Measurements from ENCODE around the gene KIAA1191. TPM values are rescaled to one million over a fixed set of nuclear protein-coding genes. Genes with fewer than 3 reads are reported as not detected.
A peak's percentile ranks its signal among the peaks of the same experiment; 100 is the strongest.

KIAA1191 gene
- total RNA-seq, 4 donors from 2014 or later: 80.8 to 157 (median 111) TPM

- TF ChIP-seq POLR2A (IDR thresholded peaks at IDR 0.05): no peak
- TF ChIP-seq CTCF (IDR thresholded peaks at IDR 0.05): no peak
- TF ChIP-seq POLR2AphosphoS5 (IDR thresholded peaks at IDR 0.05): no peak
- no peak for TF ChIP-seq EP300 (IDR thresholded peaks at IDR 0.05; ENCODE audit: low read depth)
- Histone ChIP-seq H3K9me3 (no peaks in the 10 kb centered on the region), H3K4me1 (peaks cover 10 to 65% (median 33%) of the 10 kb centered on the region in 4 donors), H3K36me3 (peaks cover 0 to 7% (median 0%) of the 10 kb centered on the region in 4 donors), H3K4me3 (no peak overlapping the region), H3K27ac (peak overlapping the region; percentile 87 to 91 (median 88)), H3K27me3 (no peaks in the 10 kb centered on the region)
- no peak for DNase-seq
- in situ Hi-C loops (cut with MboI; ENCODE audit: low pct_ligation_motif_present in 1 of 4, low pct_unique_long_range_greater_than_20kb in 1 of 4, low sequenced_read_pairs in 3 of 4): loop anchor here in 1 of 4 donors (25.0 kb wide), 1 partner anchor 180 kb away; no protein-coding TSS in a partner anchor
- 94% methylated on average over 6 of the region's 6 CpGs; no CpG with 5 or more reads in 1 of the 2 donors for WGBS, 2 donors (ENCODE audit: low coverage in 1 of 2)
- intact Hi-C loops (cut with DNase I; ENCODE audit: low total_unique reads): no loop called here
Measured at GRCh38 chr5:176407456-176408251, 46.1 kb upstream of the KIAA1191 start.

- peak; percentile 8 for DNase-seq
- TF ChIP-seq CTCF (IDR thresholded peaks at IDR 0.05): no peak
- no peak for TF ChIP-seq POLR2AphosphoS5 (IDR thresholded peaks at IDR 0.05)
- no peak for TF ChIP-seq EP300 (IDR thresholded peaks at IDR 0.05; ENCODE audit: low read depth)
- no peak for TF ChIP-seq POLR2A (IDR thresholded peaks at IDR 0.05)
- Histone ChIP-seq H3K36me3 (peaks cover 0 to 7% (median 0%) of the 10 kb centered on the region in 4 donors), H3K27me3 (no peaks in the 10 kb centered on the region), H3K4me3 (no peak overlapping the region), H3K9me3 (no peaks in the 10 kb centered on the region), H3K4me1 (peaks cover 17 to 68% (median 42%) of the 10 kb centered on the region in 4 donors), H3K27ac (peak overlapping the region; percentile 87 to 91 (median 88))
- in situ Hi-C loops (cut with MboI; ENCODE audit: low pct_ligation_motif_present in 1 of 4, low pct_unique_long_range_greater_than_20kb in 1 of 4, low sequenced_read_pairs in 3 of 4): loop anchor here in 1 of 4 donors (25.0 kb wide), 1 partner anchor 181 kb away; no protein-coding TSS in a partner anchor
- intact Hi-C loops (cut with DNase I; ENCODE audit: low total_unique reads): no loop called here
- WGBS, 2 donors (ENCODE audit: low coverage in 1 of 2): 67 to 90% methylated on average over 2 to 9 of the region's 9 CpGs
Measured at GRCh38 chr5:176406436-176407052, 45.0 kb upstream of the KIAA1191 start.

GRCh38 chr5:176405656-176406435 lies 44.3 kb upstream of the KIAA1191 start:
- 66 to 93% methylated on average over 2 to 20 of the region's 20 CpGs for WGBS, 2 donors (ENCODE audit: low coverage in 1 of 2)
- Histone ChIP-seq H3K27me3 (no peaks in the 10 kb centered on the region), H3K36me3 (peaks cover 0 to 7% (median 0%) of the 10 kb centered on the region in 4 donors), H3K4me1 (peaks cover 14 to 70% (median 47%) of the 10 kb centered on the region in 4 donors), H3K4me3 (no peak overlapping the region), H3K9me3 (no peaks in the 10 kb centered on the region), H3K27ac (peak overlapping the region; percentile 87 to 91 (median 88))
- intact Hi-C loops (cut with DNase I; ENCODE audit: low total_unique reads) (no loop called here), in situ Hi-C loops (cut with MboI; ENCODE audit: low pct_ligation_motif_present in 1 of 4, low pct_unique_long_range_greater_than_20kb in 1 of 4, low sequenced_read_pairs in 3 of 4) (loop anchor here in 1 of 4 donors (25.0 kb wide), 1 partner anchor 181 kb away; no protein-coding TSS in a partner anchor)
- peak; percentile 8 to 70 (median 32) for TF ChIP-seq CTCF (IDR thresholded peaks at IDR 0.05)
- TF ChIP-seq POLR2A (IDR thresholded peaks at IDR 0.05): no peak
- TF ChIP-seq POLR2AphosphoS5 (IDR thresholded peaks at IDR 0.05): peak in 2 of 3 donors; percentile 41 to 52
- DNase-seq: peak; percentile 56
